Endothelial cell of hepatic sinusoid (primary cell): Measurements from ENCODE around the gene PLEKHM3.

ENCODE experiments used
- in situ Hi-C: cut with HindIII; loops from 2 replicates; pipeline ENCODE4 v1.10.0; 2017; ENCODE audit warnings: low sequenced_read_pairs

Gene PLEKHM3

GRCh38 chr2:207896525-207897285 is 128.6 kb downstream of the PLEKHM3 start:
- in situ Hi-C loops, result no loop called here

GRCh38 chr2:207895274-207895860 is 130.0 kb downstream of the PLEKHM3 start:
- in situ Hi-C loops, result no loop called here

DNA sequence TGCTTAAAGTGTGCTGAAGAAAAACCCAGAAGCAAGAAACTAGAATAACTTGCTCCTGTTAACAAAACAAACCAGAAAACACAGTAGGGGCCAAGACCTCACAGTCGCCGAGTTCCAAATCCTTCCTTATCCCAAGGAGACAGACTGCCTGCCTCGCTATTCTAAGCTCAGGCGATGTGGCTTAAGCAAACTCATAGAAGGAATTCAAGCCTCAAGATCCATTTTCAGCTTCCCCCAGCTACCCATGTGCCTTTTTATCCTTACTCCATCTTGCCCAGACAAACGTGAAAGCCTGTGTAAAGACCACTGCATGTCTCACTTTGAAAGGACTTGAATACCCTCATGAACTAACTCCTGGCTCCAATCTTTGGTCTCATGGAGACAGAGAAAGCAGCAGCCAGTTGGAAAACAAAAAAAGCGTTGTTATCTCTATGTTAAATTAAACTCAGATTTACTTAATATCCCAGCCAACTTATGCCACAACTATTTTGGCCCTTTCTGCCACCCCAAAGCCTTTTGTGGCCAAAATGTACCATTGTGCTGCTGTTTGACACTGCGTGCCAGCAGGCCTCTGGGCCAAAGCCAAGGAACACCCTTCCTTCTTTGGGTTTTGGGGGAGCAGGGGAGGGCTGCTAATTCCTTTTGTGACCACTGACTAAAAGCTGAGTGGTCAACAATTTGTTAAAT is 132.5 kb downstream of the PLEKHM3 start:
- in situ Hi-C loops, result no loop called here

DNA sequence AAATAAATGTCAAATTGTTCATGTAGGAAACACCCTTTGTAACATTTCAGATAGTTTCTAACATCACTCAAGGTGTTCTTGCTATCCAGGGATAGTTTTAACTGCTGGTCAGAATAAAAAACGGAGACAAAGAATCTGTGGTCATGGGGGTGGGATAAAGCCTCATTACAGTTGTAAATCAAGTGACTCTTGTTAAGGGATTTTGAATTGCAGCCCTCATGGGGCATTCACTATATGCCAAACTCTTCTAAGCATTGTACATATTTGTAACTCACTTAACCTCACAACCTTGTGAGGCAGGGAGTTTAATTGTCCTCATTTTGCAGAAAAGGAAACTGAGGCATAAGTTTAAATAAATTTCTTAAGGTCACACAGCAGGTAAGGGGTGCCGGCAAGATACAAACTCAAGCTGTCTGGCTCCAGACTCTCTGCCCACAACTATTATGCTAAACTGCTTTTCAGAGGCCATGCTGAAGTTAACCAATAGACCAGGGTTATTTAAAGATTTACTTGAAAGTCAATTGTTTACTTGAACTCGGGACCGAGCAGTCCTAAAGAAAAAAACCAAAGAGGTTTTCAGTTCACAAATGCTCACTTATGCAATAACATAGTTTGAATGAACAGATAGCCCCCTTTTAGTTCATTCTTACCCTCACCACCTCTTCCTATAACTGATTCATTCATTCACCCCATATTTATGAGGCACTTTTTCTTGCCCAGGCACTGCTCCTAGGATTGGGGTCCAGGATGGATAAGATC is 134.1 kb downstream of the PLEKHM3 start:
- in situ Hi-C loops, result no loop called here

GRCh38 chr2:207887500-207887899 is 137.8 kb downstream of the PLEKHM3 start:
- in situ Hi-C loops, result loop anchor here (5.0 kb wide), 1 partner anchor 90 kb away; no protein-coding TSS in a partner anchor

GRCh38 chr2:207885010-207885409 is 140.3 kb downstream of the PLEKHM3 start:
- in situ Hi-C loops, result loop anchor here (5.0 kb wide), 1 partner anchor 92 kb away; no protein-coding TSS in a partner anchor

- in situ Hi-C loops, result no loop called here
These were observed 141.2 kb downstream of the PLEKHM3 start for GRCh38 chr2:207884127-207884526.

DNA sequence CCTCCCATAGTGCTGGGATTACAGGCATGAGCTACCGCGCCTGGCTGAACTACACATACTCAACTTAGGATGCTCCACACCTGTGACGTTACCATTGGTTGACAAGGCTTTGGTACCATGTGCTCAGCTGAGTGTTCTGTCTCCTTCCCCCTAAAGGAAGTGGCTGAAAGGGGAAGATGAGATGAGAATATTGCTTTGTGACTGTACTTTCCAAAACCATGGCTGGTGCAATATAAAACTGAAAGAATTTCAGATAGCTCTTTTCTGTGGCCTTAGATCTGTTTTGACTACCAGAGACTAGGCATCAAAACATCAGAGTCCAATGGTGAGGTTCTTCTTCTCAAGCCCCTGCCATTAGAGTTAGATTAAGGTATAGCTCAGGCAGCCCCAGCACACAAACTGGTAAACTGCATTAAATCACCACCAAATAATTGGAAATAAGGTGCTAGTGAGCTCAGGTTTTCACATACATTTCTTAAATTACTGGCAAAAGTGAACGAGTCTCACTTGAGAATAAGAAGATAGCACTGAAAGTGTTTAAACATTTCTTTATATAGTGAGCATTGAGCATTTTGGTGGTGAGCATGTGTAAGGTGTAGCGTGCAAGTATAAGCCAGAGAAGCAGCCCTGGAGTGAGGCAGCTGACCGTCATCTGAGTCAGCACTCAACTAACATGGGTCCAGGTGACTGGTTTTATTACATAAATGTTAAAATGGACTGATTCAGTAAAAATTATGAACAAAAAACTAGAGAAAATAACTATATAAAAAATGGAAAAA is 142.1 kb downstream of the PLEKHM3 start:
- in situ Hi-C loops, result no loop called here

DNA sequence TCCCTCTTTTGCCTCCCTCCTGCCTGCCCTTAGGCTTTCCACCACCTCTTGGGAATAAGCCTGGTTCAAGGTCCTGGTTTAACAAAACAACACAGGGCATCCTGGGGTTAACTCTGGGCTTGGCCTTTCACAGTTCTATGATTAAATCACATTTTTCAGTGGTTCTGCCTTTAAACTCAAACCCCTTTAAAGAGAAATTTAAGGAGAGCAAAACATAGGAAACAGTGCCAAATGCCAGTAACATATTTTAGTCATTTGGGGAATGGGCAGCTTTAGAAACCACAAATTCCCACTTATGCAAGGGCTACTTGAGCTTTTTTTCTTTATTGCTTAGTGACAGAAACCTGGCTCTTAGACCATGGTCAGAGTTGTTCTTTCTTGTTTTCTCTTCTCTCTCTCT is 143.4 kb downstream of the PLEKHM3 start:
- in situ Hi-C loops, result no loop called here

- in situ Hi-C loops, result no loop called here
These were observed 145.8 kb downstream of the PLEKHM3 start for GRCh38 chr2:207879536-207879935.

- in situ Hi-C loops, result no loop called here
These were observed 148.3 kb downstream of the PLEKHM3 start for GRCh38 chr2:207876842-207877535.

- in situ Hi-C loops, result no loop called here
These were observed 149.7 kb downstream of the PLEKHM3 start for GRCh38 chr2:207875473-207876212.

DNA sequence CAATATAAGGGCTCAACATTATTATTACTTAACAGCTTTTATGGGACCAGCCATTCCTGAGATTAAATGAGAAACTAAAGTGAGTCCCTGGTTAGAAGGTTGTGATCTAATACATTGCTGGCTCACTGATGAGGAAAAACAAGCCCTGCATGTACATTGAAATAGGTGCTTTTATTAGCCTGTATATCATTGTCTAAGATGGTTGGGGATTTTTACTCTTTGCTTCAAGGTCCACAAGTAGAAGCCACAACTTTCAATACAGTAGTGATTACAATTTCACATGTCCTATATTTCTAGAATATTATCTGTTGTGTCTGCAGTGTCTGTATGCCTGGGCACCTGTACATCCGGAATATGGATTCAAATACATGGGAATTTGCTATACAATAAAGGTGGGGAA is 151.5 kb downstream of the PLEKHM3 start:
- in situ Hi-C loops, result no loop called here

DNA sequence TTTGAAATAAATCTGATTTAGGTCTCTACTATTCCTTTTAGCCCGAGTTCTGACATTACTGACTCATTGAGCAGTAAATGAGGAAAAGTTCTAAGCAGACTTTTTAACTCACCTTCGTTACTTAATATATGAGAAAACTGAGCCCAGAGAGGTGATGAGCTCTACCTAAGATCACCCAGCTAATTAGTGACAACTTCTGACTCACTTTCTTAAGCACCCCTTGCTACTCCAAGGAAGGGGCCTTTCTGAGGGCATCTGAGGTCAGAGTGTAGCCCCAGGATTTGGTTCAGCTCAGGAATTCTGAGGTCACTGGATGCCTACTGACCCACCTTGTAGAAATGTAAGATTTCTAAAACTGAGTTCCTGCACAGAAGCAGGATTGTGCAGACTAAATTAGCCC is 153.4 kb downstream of the PLEKHM3 start:
- in situ Hi-C loops, result no loop called here

- in situ Hi-C loops, result no loop called here
These were observed 153.8 kb downstream of the PLEKHM3 start for GRCh38 chr2:207871506-207871905.

DNA sequence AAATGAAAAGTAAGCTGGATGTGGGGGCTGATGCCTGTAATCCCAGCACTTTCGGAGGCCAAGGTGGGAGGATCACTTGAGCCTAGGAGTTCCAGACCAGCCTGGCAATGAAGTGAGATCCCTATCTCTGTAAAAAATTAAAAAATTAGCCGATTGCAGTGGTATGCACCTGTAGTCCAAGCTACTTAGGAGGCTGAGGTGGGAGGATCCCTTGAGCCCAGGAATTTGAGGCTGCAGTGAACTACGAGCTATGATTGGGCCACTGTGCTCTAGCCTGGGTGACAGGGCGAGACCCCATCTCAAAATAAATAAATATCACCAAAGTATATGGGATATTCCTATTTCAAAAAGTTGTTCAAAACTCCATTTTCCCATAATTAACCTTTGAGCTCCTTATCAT is 154.5 kb downstream of the PLEKHM3 start:
- in situ Hi-C loops, result no loop called here

DNA sequence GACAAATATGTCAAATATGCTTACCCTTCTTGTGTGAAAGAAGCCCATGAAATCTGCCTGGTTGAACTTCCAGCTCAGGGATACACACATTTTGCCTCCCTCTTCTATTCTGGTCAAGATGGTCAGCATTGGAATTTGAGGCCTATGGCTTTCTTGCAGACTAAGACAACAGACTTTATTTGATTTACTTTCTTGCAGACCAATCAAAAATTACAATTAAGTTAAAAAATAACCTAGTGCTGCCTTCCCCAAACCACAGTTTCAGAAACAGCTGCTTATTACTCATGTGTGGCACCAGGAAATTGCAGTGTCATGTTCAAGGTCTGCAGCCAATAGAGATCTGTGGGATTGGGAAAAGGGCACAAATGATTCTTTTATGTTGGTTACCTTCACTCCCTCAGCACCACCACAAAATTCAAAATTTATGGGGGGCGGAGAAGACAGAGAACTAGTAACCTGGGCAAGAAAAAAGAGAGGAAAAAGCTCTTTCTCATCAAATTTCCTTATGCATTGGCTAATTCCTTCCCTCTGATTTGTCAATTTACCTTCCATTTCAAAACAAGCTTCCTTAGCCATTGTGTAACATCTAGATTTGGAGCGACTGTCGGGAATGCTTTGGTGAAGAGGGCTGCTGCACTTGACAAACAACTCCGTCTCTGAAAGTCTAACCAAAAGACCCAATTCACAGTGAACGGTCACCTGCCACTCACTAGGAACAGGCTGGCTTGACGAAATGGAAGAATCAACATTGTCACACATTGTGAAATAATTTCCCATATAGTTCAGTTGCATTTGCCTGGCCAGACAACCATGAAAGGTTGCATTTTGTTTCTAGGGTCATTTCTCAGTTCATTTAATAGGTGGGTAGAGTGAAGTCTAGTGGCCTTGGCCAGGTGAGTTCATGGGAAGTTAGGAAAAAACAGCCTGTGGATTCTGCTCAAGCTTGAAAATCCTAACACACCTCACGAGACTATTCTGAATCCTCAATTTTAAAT is 155.2 kb downstream of the PLEKHM3 start:
- in situ Hi-C loops, result loop anchor here (5.0 kb wide), 1 partner anchor 58 kb away; no protein-coding TSS in a partner anchor
